WERI-Rb-1 (cell line): ENCODE data around the gene FSD1.

ENCODE experiments used
- DNase-seq: peaks from one replicate; pipeline ENCODE4 v3.0.0-alpha.2; 2020
- H3K27ac ChIP-seq: fragments of 250-450 bp; sonication (Bioruptor Pico); 2 replicates; pipeline ENCODE4 v1.5.1; 2020; ENCODE audit warnings: mild to moderate bottlenecking, moderate library complexity
- H3K27me3 ChIP-seq: fragments of 250-450 bp; sonication (Bioruptor Pico); 2 replicates; pipeline ENCODE4 v1.5.1; 2021; ENCODE audit warnings: mild to moderate bottlenecking, low read depth, moderate library complexity; ENCODE audit not compliant: insufficient read depth, severe bottlenecking
- H3K36me3 ChIP-seq: fragments of 250-450 bp; sonication (Bioruptor Pico); 2 replicates; pipeline ENCODE4 v1.5.1; 2020; ENCODE audit warnings: mild to moderate bottlenecking, moderate library complexity
- H3K4me3 ChIP-seq: 2 replicates; pipeline ENCODE4 v1.5.1; 2011; ENCODE audit warnings: low read depth, mild to moderate bottlenecking, control low read depth, low read length
- H3K9me3 ChIP-seq: fragments of 250-450 bp; sonication (Bioruptor Pico); 2 replicates; pipeline ENCODE4 v1.5.1; 2021; ENCODE audit warnings: mild to moderate bottlenecking, moderate library complexity; ENCODE audit not compliant: severe bottlenecking
- CTCF ChIP-seq: IDR thresholded peaks from 2 replicates; pipeline ENCODE4 v1.5.1; 2011; ENCODE audit warnings: low read depth, mild to moderate bottlenecking, control low read depth, inconsistent platforms, low read length

FSD1 gene

GRCh38 chr19:4357921-4358326 is 53.5 kb downstream of the FSD1 start:
- Histone ChIP-seq H3K27ac (no peak overlapping the region), H3K36me3 (peaks cover 72% of the 10 kb centered on the region), H3K27me3 (no peaks in the 10 kb centered on the region), H3K4me3 (no peak overlapping the region), H3K9me3 (no peaks in the 10 kb centered on the region)
- TF ChIP-seq CTCF: no peak
- no peak for DNase-seq

- Histone ChIP-seq H3K4me3 (no peak overlapping the region), H3K27me3 (no peaks in the 10 kb centered on the region), H3K27ac (peak overlapping the region; percentile 22; the same call in 1 of the 2 replicates), H3K9me3 (no peaks in the 10 kb centered on the region), H3K36me3 (peaks cover 81% of the 10 kb centered on the region)
- no peak for DNase-seq
- TF ChIP-seq CTCF: no peak
Observed at GRCh38 chr19:4358709-4359626, 54.6 kb downstream of the FSD1 start.

GRCh38 chr19:4359627-4360000 is 55.2 kb downstream of the FSD1 start:
- DNase-seq: no peak
- no peak overlapping the region for H3K27ac ChIP-seq
- no peaks in the 10 kb centered on the region for H3K27me3 ChIP-seq
- peaks cover 80% of the 10 kb centered on the region for H3K36me3 ChIP-seq
- H3K9me3 ChIP-seq: no peaks in the 10 kb centered on the region
- H3K4me3 ChIP-seq: no peak overlapping the region
- no peak for TF ChIP-seq CTCF

GRCh38 chr19:4360081-4360569 is 55.7 kb downstream of the FSD1 start:
- H3K9me3 ChIP-seq: no peaks in the 10 kb centered on the region
- no peak overlapping the region for H3K4me3 ChIP-seq
- H3K36me3 ChIP-seq: peaks cover 81% of the 10 kb centered on the region
- peak overlapping the region; percentile 61 for H3K27ac ChIP-seq
- no peak for TF ChIP-seq CTCF
- H3K27me3 ChIP-seq: no peaks in the 10 kb centered on the region
- no peak for DNase-seq

GRCh38 chr19:4360641-4361151 is 56.3 kb downstream of the FSD1 start:
- DNase-seq: peak; percentile 54
- no peaks in the 10 kb centered on the region for H3K27me3 ChIP-seq
- H3K27ac ChIP-seq: peak overlapping the region; percentile 61
- peak; percentile 27 for TF ChIP-seq CTCF
- peaks cover 86% of the 10 kb centered on the region for H3K36me3 ChIP-seq
- H3K9me3 ChIP-seq: no peaks in the 10 kb centered on the region
- no peak overlapping the region for H3K4me3 ChIP-seq
